GM12878 (cell line): Measurements from ENCODE around the gene GCNT2. TPM values are rescaled to one million over a fixed set of nuclear protein-coding genes. Genes with fewer than 3 reads are reported as not detected.

Source experiments
- ATAC-seq: fragments of 200-7000 bp; cut with Tn5 transposase; 3 replicates; pipeline ENCODE4 v1.9.1; 2020; ENCODE audit warnings: mild to moderate bottlenecking, moderate library complexity
- BruUV-seq: library from RNA; stranded (reverse); fragments of 400-500 nt; replicated peaks from 2 replicates; lab custom pipeline; 2021; lab: Mats Ljungman, UMichigan
- CTCF ChIA-PET: fragments of 300-600 bp; sonication (Branson Sonifier 250); formaldehyde crosslinking; extraction: SDS; loops from one replicate; lab custom pipeline; 2021; ENCODE audit warnings: inconsistent platforms; lab: Yijun Ruan, JAX
- POLR2A ChIA-PET: fragments of 350-600 bp; formaldehyde crosslinking; extraction: SDS; loops from one replicate; lab custom pipeline; 2021; ENCODE audit warnings: inconsistent platforms; lab: Charles Lee
- RAD21 ChIA-PET: fragments of 300-600 bp; sonication (Branson Sonifier 250); formaldehyde crosslinking; loops from one replicate; lab custom pipeline; 2023; ENCODE audit warnings: antibody characterized with exemption; ENCODE audit not compliant: unreplicated experiment; lab: Charles Lee
- SMC1A ChIA-PET: fragments of 300-600 bp; sonication (Branson Sonifier 250); formaldehyde crosslinking; loops from one replicate; lab custom pipeline; 2023; ENCODE audit not compliant: unreplicated experiment, uncharacterized antibody; lab: Charles Lee
- DNase-seq: peaks from one replicate; pipeline ENCODE4 v3.0.0-alpha.2; 2011; ENCODE audit warnings: low read depth, low spot score
- FAIRE-seq: peaks from 3 replicates; lab custom pipeline; 2011; peaks lifted over from hg19 to GRCh38; lab: Jason Lieb, UNC
- H2AFZ ChIP-seq: 2 replicates; pipeline ENCODE4 v1.6.0; 2011; ENCODE audit warnings: low read depth, low read length, control low read depth; ENCODE audit not compliant: control insufficient read depth
- H3K27ac ChIP-seq: 2 replicates; pipeline ENCODE4 v1.5.1; 2011; ENCODE audit warnings: control low read depth; ENCODE audit not compliant: control insufficient read depth, insufficient read depth
- H3K27me3 ChIP-seq, 2 experiments: replicated peaks in 1 of 2; 2 replicates each; pipeline versions ENCODE4 v1.6.0 to v1.6.1; 2011; ENCODE audit warnings: low read length in 1 of 2; ENCODE audit not compliant: control insufficient read depth in 2 of 2, insufficient read depth in 2 of 2
- H3K36me3 ChIP-seq, 2 experiments: 2 replicates each; pipeline ENCODE4 v1.5.1; 2011; ENCODE audit warnings: low read length in 1 of 2; ENCODE audit not compliant: control insufficient read depth in 2 of 2, insufficient read depth in 2 of 2
- H3K4me1 ChIP-seq: 2 replicates; pipeline ENCODE4 v1.6.1; 2011; ENCODE audit warnings: mild to moderate bottlenecking, low read length, moderate library complexity, mixed read lengths; ENCODE audit not compliant: control insufficient read depth, insufficient read depth
- H3K4me2 ChIP-seq: 2 replicates; pipeline ENCODE4 v1.6.0; 2011; ENCODE audit warnings: control low read depth; ENCODE audit not compliant: control insufficient read depth, insufficient read depth
- H3K4me3 ChIP-seq: fragments of 200-600 bp; sonication (generic); 2 replicates; pipeline ENCODE4 v1.5.1; 2016
- H3K79me2 ChIP-seq: 2 replicates; pipeline ENCODE4 v1.6.0; 2011; ENCODE audit warnings: low read length; ENCODE audit not compliant: control insufficient read depth, insufficient read depth
- H3K9ac ChIP-seq: 2 replicates; pipeline ENCODE4 v1.8.0; 2011; ENCODE audit warnings: low read length, control low read depth, mixed read lengths; ENCODE audit not compliant: control insufficient read depth, insufficient read depth
- H3K9me3 ChIP-seq: replicated peaks from 3 replicates; pipeline ENCODE4 v1.5.1; 2011; ENCODE audit warnings: mild to moderate bottlenecking, low read length; ENCODE audit not compliant: control insufficient read depth, insufficient read depth
- H4K20me1 ChIP-seq: 2 replicates; pipeline ENCODE4 v1.6.0; 2011; ENCODE audit not compliant: control insufficient read depth, insufficient read depth
- EGR1 ChIP-seq, 2 experiments: IDR thresholded peaks; 1 replicate in 1 of 2; 2 replicates in 1 of 2; pipeline ENCODE4 v1.6.1; 2011 to 2012; ENCODE audit warnings: low read depth in 2 of 2, low read length in 2 of 2, borderline replicate concordance in 1 of 2, mild to moderate bottlenecking in 1 of 2, moderate library complexity in 1 of 2
- MEF2A ChIP-seq: IDR thresholded peaks from 2 replicates; pipeline ENCODE4 v1.6.1; 2011; ENCODE audit warnings: low read depth, mild to moderate bottlenecking, low read length, moderate library complexity; ENCODE audit not compliant: insufficient read depth
- NRF1 ChIP-seq: conservative IDR thresholded peaks from 2 replicates; pipeline ENCODE4 v1.6.1; 2011; ENCODE audit warnings: mild to moderate bottlenecking, low read depth, low read length, improper control_type of control experiment
- RAD51 ChIP-seq: fragments of 450-650 bp; IDR thresholded peaks from 2 replicates; pipeline ENCODE4 v1.6.1; 2016; ENCODE audit warnings: moderate library complexity, mild to moderate bottlenecking, inconsistent platforms
- SMAD5 ChIP-seq: IDR thresholded peaks from 2 replicates; pipeline ENCODE4 v1.6.1; 2016; ENCODE audit warnings: antibody characterized with exemption, low read depth
- YBX1 ChIP-seq: fragments of 450-650 bp; IDR thresholded peaks from 2 replicates; pipeline ENCODE4 v1.6.1; 2016; ENCODE audit warnings: antibody characterized with exemption
- WGBS: methylation state at CpG from one replicate; pipeline ENCODE4 v1.1.6; 2016; ENCODE audit warnings: low lambda C conversion rate; ENCODE audit not compliant: insufficient replicate concordance, insufficient coverage; ENCODE audit errors: missing lambda C conversion rate; 5-methylcytosine and 5-hydroxymethylcytosine counted together
- in situ Hi-C: fragments of 300-500 bp; cut with MboI; formaldehyde crosslinking; loops from 9 replicates; pipeline ENCODE4 v1.14.3; 2018; ENCODE audit warnings: mixed read lengths
- intact Hi-C: fragments of 100-400 bp; cut with micrococcal nuclease; formaldehyde crosslinking; loops from one replicate; pipeline ENCODE4 v1.14.2; 2022; ENCODE audit not compliant: unreplicated experiment
- polyA plus RNA-seq, 11 experiments: library from polyadenylated mRNA; depleted of rRNA in 4 of 11; unstranded in 6 of 11; stranded (reverse) in 5 of 11; fragments of >200 nt; fragmentation: Nextera tagmentation in 4 of 11; fragmentation: Illumina TruSeq in 1 of 11; extraction: Ambion mirVana in 4 of 11; extraction: Trizol in 1 of 11; gene quantifications; 1 replicate in 1 of 11; 2 replicates in 10 of 11; pipeline versions ENCODE4 v1.2.1 to v1.2.3, GENCODE V29; 2011 to 2016; ENCODE audit warnings: inconsistent platforms in 2 of 11, missing spikeins in 2 of 11, low read depth in 1 of 11
- total RNA-seq, 4 experiments: library from RNA; depleted of rRNA in 3 of 4; stranded (reverse); fragments of >200 nt in 3 of 4; fragmentation: Illumina TruSeq in 1 of 4; extraction: Trizol in 1 of 4; gene quantifications; 2 replicates each; pipeline versions ENCODE4 v1.2.1 to v1.2.3, GENCODE V29; 2013 to 2021

GCNT2 gene
- total and polyA plus RNA-seq, 10 of the 15 experiments (the other 5 are each of a cell fraction or from before 2014, with no cell fraction given), result 5.0 to 21.6 (median 11.9) TPM

DNA sequence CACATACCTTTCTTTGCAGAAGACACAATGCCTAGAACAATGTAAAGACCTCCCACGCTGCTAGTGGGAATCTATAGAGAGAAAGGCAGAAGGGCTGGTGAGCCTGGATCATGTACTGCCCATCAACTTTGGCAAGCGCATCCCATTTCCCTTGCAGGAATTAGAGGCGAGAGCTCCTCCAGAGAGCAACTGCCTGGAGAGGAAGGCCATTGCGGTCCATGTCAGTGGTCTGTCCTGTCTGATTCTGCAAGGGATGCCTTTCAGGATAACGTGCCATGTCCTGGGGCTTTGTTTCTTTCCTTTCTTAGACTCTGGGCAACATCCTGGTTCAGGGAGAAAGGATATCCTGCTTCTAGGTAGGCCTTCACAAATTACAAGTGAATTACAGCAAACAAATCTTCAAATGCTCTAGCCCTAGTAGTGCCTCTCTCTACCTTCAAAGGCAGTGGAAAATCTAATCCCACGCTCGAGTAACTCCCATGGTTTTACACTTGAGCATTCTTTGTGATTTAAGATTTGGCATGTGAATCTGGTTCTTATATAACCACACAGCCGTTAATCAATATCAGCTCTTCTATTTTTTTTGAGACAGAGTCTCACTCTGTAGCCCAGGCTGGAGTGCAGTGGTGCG is 38.5 kb downstream of the GCNT2 start:
- Histone ChIP-seq H3K4me3 (no peak overlapping the region), H3K4me2 (no peak overlapping the region), H3K79me2 (peaks cover 4% of the 10 kb centered on the region), H2AFZ (no peak overlapping the region), H3K27me3 (no peaks in the 10 kb centered on the region), H4K20me1 (no peaks in the 10 kb centered on the region)
- BruUV-seq, result no TSS peak
- in situ Hi-C loops (no loop called here), intact Hi-C loops (no loop called here)
- WGBS, result 77% methylated on average over 9 of the region's 9 CpGs
- no peak for ATAC-seq
- no peak for DNase-seq
- POLR2A ChIA-PET, result no interaction called here
- no peak for TF ChIP-seq RAD51
- no peak for TF ChIP-seq SMAD5
- no peak for TF ChIP-seq YBX1
- TF ChIP-seq NRF1, result no peak
- TF ChIP-seq EGR1 (IDR thresholded peaks at IDR 0.05; ENCODE audit: borderline replicate concordance in 1 of 2, low read depth in 2 of 2, low read length in 2 of 2), result no peak
- no peak for TF ChIP-seq MEF2A
- TF ChIP-seq, all 136 proteins: peak for 0
- H3K9me3 ChIP-seq, result no peaks in the 10 kb centered on the region
- ChIA-PET CTCF (no interaction called here), SMC1A (interaction anchor here (0.8 kb wide), 1 partner anchor 9 kb away, joined by 3 read pairs; no protein-coding TSS in a partner anchor), RAD21 (no interaction called here)
- H3K27ac ChIP-seq, result no peak overlapping the region; the same call in 1 of the 2 replicates
- no peaks in the 10 kb centered on the region; the same call in 1 of the 2 replicates for H3K4me1 ChIP-seq
- no peak overlapping the region for H3K9ac ChIP-seq
- H3K36me3 ChIP-seq, result peaks cover 0 to 16% of the 10 kb centered on the region in 2 experiments; a peak in 1 of 4 replicates
- FAIRE-seq, result no peak
